GM12864 (cell line): ENCODE results near the gene TRAF4.

ENCODE experiments used
- DNase-seq: peaks from one replicate; pipeline ENCODE4 v3.0.0-alpha.2; 2011; ENCODE audit warnings: low read depth
- H3K4me3 ChIP-seq: 2 replicates; pipeline ENCODE4 v1.5.1; 2011; ENCODE audit warnings: mild to moderate bottlenecking, low read depth, low read length, control low read depth
- TF ChIP-seq, protein P1 (sequence below): IDR thresholded peaks from 2 replicates; pipeline ENCODE4 v1.5.1; 2011; ENCODE audit warnings: low read depth, mild to moderate bottlenecking, moderate library complexity, low read length, control low read depth, inconsistent platforms; ENCODE audit errors: missing control alignments

TRAF4 gene

DNA sequence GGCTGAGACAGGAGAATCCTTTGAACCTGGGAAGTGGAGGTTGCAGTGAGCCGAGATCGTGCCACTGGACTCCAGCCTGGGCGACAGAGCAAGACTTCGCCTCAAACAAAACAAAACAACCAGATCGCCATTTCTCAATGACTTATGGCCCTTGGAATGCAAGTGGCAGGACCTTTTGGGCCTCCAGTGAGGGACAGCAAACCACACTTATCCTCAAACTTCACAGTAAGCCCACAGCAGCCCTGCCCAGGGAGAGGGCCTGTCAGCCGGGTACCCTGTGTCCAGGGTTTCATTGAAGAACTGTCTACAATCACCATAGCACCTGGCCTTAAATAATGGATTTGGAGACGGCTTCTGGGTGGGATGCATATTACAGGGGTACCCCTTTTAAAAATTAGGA is 11.7 kb downstream of the TRAF4 start:
- no peak overlapping the region for H3K4me3 ChIP-seq
- DNase-seq, result no peak
- TF ChIP-seq, protein P1, sequence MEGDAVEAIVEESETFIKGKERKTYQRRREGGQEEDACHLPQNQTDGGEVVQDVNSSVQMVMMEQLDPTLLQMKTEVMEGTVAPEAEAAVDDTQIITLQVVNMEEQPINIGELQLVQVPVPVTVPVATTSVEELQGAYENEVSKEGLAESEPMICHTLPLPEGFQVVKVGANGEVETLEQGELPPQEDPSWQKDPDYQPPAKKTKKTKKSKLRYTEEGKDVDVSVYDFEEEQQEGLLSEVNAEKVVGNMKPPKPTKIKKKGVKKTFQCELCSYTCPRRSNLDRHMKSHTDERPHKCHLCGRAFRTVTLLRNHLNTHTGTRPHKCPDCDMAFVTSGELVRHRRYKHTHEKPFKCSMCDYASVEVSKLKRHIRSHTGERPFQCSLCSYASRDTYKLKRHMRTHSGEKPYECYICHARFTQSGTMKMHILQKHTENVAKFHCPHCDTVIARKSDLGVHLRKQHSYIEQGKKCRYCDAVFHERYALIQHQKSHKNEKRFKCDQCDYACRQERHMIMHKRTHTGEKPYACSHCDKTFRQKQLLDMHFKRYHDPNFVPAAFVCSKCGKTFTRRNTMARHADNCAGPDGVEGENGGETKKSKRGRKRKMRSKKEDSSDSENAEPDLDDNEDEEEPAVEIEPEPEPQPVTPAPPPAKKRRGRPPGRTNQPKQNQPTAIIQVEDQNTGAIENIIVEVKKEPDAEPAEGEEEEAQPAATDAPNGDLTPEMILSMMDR, result no peak

GRCh38 chr17:28756049-28756804 is 12.4 kb downstream of the TRAF4 start:
- TF ChIP-seq, protein P1, result no peak
- DNase-seq, result no peak
- H3K4me3 ChIP-seq, result no peak overlapping the region

DNA sequence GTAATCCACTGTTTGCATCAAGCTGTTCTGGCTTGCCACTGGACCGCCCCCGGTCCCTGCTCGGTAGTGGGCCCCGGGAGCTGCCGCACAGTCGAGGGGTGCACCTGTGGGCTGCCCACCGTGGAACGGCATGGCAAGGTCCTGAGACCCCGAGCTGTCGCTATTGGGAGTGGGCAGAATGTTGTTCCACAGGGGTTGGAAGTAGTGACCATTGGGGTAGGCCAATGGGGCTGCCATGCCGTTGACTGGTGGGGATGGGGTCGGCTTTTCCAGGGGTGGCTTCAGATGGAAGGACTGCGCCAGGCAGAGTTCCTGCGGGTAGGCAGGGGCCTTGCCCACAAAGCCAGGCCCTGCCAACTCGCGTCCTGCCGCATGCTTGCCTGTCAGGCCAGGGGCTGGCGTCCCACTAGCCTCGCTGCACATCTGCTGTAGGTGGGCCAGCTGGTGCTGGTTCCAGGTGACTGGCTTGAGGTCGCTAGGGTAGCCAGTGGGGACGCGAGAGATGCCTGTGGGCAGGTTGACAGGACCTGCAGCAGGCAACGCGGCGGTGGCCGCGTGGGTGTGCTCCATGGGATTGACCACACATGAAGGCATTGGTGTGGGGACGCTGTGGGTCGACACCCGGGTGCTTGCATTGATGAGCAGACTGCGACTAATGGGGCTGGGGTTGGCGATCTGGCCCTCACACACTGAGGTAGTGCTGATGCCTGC is 14.8 kb downstream of the TRAF4 start:
- DNase-seq, result no peak
- TF ChIP-seq, protein P1, result no peak
- no peak overlapping the region for H3K4me3 ChIP-seq

DNA sequence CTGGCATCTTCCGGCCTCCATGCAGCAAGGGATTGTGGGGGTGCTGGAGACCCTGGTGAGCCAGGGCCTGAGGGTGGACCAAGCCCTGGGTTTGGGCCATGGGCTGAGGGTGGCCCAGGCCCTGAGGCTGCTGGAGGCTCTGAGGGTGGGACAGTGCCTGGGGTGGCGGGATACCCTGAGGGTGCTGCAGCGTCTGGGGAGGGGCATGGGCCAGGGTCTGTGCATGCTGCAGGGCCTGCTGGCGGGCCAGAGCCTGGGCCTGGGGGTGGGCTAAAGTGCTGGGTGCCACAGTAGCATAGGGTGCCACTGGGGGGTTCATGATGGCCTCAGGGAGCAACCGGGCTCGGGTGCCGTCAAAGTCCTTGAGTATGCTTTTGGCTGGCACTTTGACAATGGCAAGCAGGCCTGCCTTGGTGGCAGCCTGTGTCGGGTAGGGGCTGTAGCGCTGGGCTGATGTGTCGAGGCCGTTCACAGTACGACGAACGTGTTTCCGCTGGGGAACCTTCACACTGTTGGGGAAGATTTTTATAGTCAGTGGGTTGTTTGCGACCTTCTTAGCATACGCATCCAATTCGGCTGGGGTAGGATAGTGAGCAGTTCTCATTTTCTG is 15.6 kb downstream of the TRAF4 start:
- TF ChIP-seq, protein P1, result no peak
- no peak for DNase-seq
- H3K4me3 ChIP-seq, result no peak overlapping the region

DNA sequence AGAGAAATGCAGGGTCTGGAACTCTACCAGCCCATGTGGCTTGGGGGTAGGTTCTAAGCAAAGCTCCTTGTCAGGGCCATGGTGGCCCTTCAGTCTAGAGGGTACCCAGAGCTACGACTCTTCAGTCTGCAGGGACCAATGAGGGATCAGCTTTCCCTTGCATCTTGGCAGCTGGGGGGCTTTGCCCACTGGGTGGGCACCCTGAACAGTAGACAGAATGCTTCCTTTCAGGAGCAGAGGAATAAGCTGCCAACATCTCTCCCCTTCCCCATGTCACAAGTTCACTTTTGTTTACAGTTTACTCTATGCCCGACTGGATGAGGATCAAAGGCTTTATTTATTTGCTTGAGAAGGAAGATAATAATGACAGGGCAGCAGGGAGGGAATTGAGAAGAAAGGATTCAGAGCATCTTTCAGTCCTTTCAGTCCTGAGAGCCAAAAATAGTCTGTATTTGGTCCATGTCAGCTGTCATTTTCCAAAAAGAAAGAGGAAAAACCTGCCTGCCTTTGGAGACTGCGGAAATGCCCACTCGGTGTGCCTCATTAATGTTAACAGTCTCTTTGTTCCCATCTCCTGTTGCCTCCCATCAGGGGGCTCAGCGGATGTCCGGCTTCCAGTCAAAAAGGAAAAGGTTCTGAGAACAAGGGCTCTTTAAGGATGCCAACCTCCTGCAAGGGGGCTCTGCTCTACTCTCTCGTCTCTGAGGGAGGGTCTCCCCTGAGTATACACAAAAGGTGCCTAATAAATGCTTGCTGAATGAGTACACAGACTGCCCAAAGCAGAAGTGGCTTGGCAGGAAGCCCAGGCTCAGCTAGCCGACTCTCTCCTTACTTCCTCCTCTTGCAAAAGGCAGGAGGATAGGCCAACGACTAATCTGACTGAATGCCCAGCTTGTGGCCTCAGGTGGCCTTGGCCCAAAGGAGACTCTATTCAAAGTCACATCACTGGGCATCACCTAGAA is 17.1 kb downstream of the TRAF4 start:
- no peak for DNase-seq
- no peak overlapping the region for H3K4me3 ChIP-seq

More for the DNA sequence above, 17.1 kb downstream of the TRAF4 start:
- TF ChIP-seq, protein P1, result no peak
